Karpas-422 (cell line): ENCODE measurements around the gene HMMR. TPM values are rescaled to one million over a fixed set of nuclear protein-coding genes. Genes with fewer than 3 reads are reported as not detected.

ENCODE experiments used
- DNase-seq: peaks from one replicate; pipeline ENCODE4 v3.0.0-alpha.2; 2015
- H2AFZ ChIP-seq: fragments of 200-600 bp; sonication (generic); 2 replicates; pipeline ENCODE4 v1.6.1; 2014; ENCODE audit warnings: antibody characterized with exemption, low read length, mixed read lengths
- H3K27ac ChIP-seq: fragments of 200-600 bp; sonication (generic); 2 replicates; pipeline ENCODE4 v1.5.1; 2014; ENCODE audit warnings: mild to moderate bottlenecking, low read length, moderate library complexity
- H3K27me3 ChIP-seq: fragments of 200-600 bp; sonication (generic); 2 replicates; pipeline ENCODE4 v1.6.1; 2014; ENCODE audit warnings: low read length, mixed read lengths
- H3K36me3 ChIP-seq: fragments of 200-600 bp; sonication (generic); 2 replicates; pipeline ENCODE4 v1.6.1; 2014; ENCODE audit warnings: low read length, mixed read lengths; ENCODE audit not compliant: insufficient read depth
- H3K4me1 ChIP-seq: fragments of 200-600 bp; sonication (generic); 2 replicates; pipeline ENCODE4 v1.6.1; 2014; ENCODE audit warnings: mild to moderate bottlenecking, low read length, mixed read lengths
- H3K4me2 ChIP-seq: fragments of 200-600 bp; sonication (generic); 2 replicates; pipeline ENCODE4 v1.6.1; 2014; ENCODE audit warnings: low read length, low read depth, mild to moderate bottlenecking; ENCODE audit not compliant: poor library complexity, severe bottlenecking
- H3K4me3 ChIP-seq: fragments of 200-600 bp; sonication (generic); 2 replicates; pipeline ENCODE4 v1.5.1; 2014; ENCODE audit warnings: mild to moderate bottlenecking, antibody characterized with exemption, low read length, mixed read lengths
- H3K79me2 ChIP-seq: fragments of 200-600 bp; sonication (generic); 2 replicates; pipeline ENCODE4 v1.6.1; 2014; ENCODE audit warnings: mild to moderate bottlenecking, low read length, mixed read lengths
- H3K9ac ChIP-seq: fragments of 200-600 bp; sonication (generic); 2 replicates; pipeline ENCODE4 v1.6.0; 2014; ENCODE audit warnings: low read length
- H3K9me2 ChIP-seq: fragments of 200-600 bp; sonication (generic), shearing (Covaris generic); replicated peaks from 2 replicates; pipeline ENCODE4 v1.6.0; 2014; ENCODE audit warnings: mild to moderate bottlenecking, low read length, moderate library complexity; ENCODE audit not compliant: insufficient read depth
- H3K9me3 ChIP-seq: fragments of 300-700, 200-600 bp; sonication (generic); 2 replicates; pipeline ENCODE4 v1.6.1; 2014; ENCODE audit warnings: low read length, mixed read lengths
- H4K20me1 ChIP-seq: fragments of 200-600 bp; sonication (generic); 2 replicates; pipeline ENCODE4 v1.6.1; 2014; ENCODE audit warnings: mild to moderate bottlenecking, antibody characterized with exemption, low read length, low read depth; ENCODE audit not compliant: insufficient read depth
- total RNA-seq: library from RNA; depleted of rRNA; stranded (reverse); fragments of >200 nt; shearing (Covaris generic); gene quantifications from 2 replicates; pipeline ENCODE4 v1.2.3, GENCODE V29; 2014; ENCODE audit warnings: low replicate concordance

The HMMR gene
- total RNA-seq, 1 experiment from 2014 or later: 80.5 TPM

DNA sequence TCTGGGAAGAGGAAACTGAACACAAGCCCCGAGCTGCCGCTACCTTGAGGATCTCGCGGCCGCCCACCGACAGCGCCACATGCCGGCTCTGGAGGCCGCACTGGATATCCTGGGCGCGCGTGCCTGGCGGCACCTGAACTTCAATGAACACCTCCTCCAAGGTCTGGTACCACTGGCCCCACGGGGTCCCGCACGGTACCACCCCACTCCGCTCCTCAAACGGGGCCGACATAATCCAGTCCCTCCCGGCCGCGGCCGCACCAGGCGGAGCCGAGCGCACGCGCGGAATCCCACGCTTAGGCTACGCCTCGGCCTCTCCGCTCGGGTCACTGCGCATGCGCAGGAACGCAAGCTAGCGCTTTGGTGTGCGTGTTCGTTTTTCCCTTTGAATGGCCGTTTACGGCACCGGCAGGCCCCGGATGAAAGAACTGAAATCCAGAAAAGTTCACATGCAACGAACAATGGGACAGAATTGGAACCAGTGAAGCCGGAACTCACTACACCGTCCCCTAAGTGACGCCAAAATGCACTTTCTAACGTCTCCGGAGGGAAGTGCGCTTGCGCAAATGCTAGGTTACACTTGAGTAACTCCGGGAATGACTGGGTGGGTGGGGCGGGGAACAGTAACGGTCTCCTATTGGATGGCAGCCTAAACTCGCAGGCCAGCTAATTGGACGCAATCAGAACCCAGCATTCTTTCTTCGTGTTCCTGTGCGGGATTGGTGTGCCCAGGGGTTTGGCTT lies 442 bp upstream of the HMMR start, which contains the start of gene NUDCD2:
TSS of gene NUDCD2 (minus strand) at position 284 of the 743 bp plus-strand sequence. CDS start at position 232, 52 bp downstream.
- H3K9ac ChIP-seq: peak within 1 kb of the TSS; percentile 91
- peaks cover 38% of the 10 kb centered on the region for H3K36me3 ChIP-seq
- peaks cover 39% of the 10 kb centered on the region for H3K4me1 ChIP-seq
- peak within 1 kb of the TSS; percentile 89 for H3K4me3 ChIP-seq
- peak within 1 kb of the TSS; percentile 91 for H3K27ac ChIP-seq
- peaks cover 89% of the 10 kb centered on the region for H3K79me2 ChIP-seq
- DNase-seq: peak; percentile 98
- no peaks in the 10 kb centered on the region for H4K20me1 ChIP-seq
- H2AFZ ChIP-seq: peak within 1 kb of the TSS; percentile 84; the same call in 1 of the 2 replicates
- no peaks in the 10 kb centered on the region for H3K9me3 ChIP-seq
- H3K4me2 ChIP-seq: peak within 1 kb of the TSS; percentile 96
- no peaks in the 10 kb centered on the region for H3K9me2 ChIP-seq
- no peaks in the 10 kb centered on the region for H3K27me3 ChIP-seq

- no peak overlapping the region for H3K9ac ChIP-seq
- H3K27ac ChIP-seq: peak overlapping the region; percentile 10; the same call in 1 of the 2 replicates
- no peaks in the 10 kb centered on the region for H4K20me1 ChIP-seq
- H3K4me2 ChIP-seq: peak overlapping the region; percentile 69
- H3K4me1 ChIP-seq: peaks cover 27% of the 10 kb centered on the region
- H3K9me2 ChIP-seq: no peaks in the 10 kb centered on the region
- no peaks in the 10 kb centered on the region for H3K9me3 ChIP-seq
- no peaks in the 10 kb centered on the region for H3K27me3 ChIP-seq
- H2AFZ ChIP-seq: no peak overlapping the region
- no peak for DNase-seq
- H3K36me3 ChIP-seq: peaks cover 35% of the 10 kb centered on the region; the same call in 1 of the 2 replicates
- no peak overlapping the region for H3K4me3 ChIP-seq
- peaks cover 84% of the 10 kb centered on the region for H3K79me2 ChIP-seq
These were observed 2.6 kb downstream of the HMMR start for GRCh38 chr5:163463063-163463435.

DNA sequence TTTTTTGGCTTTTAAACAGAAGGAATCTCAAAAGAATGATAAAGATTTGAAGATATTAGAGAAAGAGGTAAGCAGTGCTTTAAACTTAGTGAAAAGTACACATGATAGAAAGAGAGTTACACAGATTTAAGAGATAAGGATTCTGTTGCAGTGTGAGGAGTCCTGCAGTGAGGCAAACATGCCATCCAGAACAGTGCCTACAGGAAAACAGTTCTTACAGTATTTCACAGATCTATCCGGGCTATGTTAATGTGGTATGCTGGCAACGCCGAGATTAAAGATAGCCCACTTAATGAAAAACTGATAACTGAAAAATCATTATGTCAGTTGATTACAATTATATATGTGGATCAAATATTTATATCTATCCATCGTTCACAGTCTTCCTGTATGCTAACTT lies 7.2 kb downstream of the HMMR start:
- H3K36me3 ChIP-seq: peaks cover 70% of the 10 kb centered on the region; the same call in 1 of the 2 replicates
- H3K9ac ChIP-seq: no peak overlapping the region
- no peaks in the 10 kb centered on the region for H4K20me1 ChIP-seq
- no peak overlapping the region for H3K27ac ChIP-seq
- H3K4me2 ChIP-seq: no peak overlapping the region
- peaks cover 8% of the 10 kb centered on the region for H3K4me1 ChIP-seq
- no peak for DNase-seq
- H2AFZ ChIP-seq: no peak overlapping the region
- no peaks in the 10 kb centered on the region for H3K27me3 ChIP-seq
- peaks cover 61% of the 10 kb centered on the region for H3K79me2 ChIP-seq
- H3K9me2 ChIP-seq: no peaks in the 10 kb centered on the region
- H3K9me3 ChIP-seq: no peaks in the 10 kb centered on the region
- no peak overlapping the region for H3K4me3 ChIP-seq

GRCh38 chr5:163473635-163474243 lies 13.3 kb downstream of the HMMR start:
- DNase-seq: peak; percentile 52
- Histone ChIP-seq H3K36me3 (peaks cover 87% of the 10 kb centered on the region; the same call in 1 of the 2 replicates), H4K20me1 (no peaks in the 10 kb centered on the region)

DNA sequence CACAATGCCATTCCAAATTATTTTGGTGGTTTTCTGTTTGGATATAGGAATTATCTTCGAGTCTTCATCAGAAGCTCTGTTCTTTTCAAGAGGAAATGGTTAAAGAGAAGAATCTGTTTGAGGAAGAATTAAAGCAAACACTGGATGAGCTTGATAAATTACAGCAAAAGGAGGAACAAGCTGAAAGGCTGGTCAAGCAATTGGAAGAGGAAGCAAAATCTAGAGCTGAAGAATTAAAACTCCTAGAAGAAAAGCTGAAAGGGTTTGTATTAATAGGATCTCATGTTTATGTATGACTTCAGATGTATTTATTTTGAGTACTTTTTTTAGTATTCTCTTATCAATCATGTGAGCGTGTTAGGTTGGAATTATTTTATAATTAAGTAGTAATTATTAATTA lies 15.0 kb downstream of the HMMR start:
- no peak overlapping the region for H2AFZ ChIP-seq
- peaks cover 23% of the 10 kb centered on the region; the same call in 1 of the 2 replicates for H3K79me2 ChIP-seq
- H3K36me3 ChIP-seq: peaks cover 92% of the 10 kb centered on the region

More at GRCh38 chr5:163473635-163474243, 13.3 kb downstream of the HMMR start:
- H3K27ac ChIP-seq: no peak overlapping the region
- no peaks in the 10 kb centered on the region for H3K9me2 ChIP-seq
- H3K4me2 ChIP-seq: no peak overlapping the region
- H3K27me3 ChIP-seq: no peaks in the 10 kb centered on the region
- H3K79me2 ChIP-seq: peaks cover 17% of the 10 kb centered on the region; the same call in 1 of the 2 replicates
- no peaks in the 10 kb centered on the region for H3K9me3 ChIP-seq
- H3K4me3 ChIP-seq: no peak overlapping the region
- H3K4me1 ChIP-seq: no peaks in the 10 kb centered on the region
- no peak overlapping the region for H3K9ac ChIP-seq
- H2AFZ ChIP-seq: no peak overlapping the region

DNA sequence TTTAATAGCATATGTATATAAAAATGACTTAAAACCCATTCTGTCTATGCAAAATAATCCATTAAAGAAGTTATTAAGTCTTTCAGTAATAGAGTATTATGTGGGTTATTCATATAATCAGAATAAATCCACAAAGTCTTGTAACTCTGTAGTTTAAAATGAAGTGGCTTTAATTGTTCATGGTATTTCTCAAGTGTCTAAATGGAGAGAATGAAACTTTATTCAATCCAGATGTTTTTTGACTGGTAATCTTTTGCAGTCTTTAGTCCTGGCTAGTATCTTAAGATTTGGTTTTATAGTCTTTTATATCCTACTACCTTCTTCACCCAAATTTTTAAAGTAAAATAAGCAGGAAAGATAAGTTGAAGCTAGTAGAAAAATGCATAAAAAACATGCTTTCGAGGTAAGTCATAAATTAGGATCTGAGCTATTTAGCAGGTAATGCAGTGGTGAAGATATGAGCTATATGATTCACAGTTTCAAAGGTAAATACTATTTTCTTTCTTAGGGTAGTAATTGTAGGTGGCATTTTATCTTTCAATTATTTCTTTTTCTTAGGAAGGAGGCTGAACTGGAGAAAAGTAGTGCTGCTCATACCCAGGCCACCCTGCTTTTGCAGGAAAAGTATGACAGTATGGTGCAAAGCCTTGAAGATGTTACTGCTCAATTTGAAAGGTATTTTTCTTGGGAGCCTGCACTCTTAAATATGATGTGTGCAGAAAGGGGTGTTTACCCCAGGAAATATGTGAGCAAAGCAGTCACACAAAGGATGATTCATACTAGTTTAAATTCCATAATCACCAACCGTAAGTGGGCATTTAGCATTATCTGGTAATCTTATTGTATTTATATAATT lies 17.9 kb downstream of the HMMR start:
- no peaks in the 10 kb centered on the region for H3K27me3 ChIP-seq
- no peak overlapping the region for H3K9ac ChIP-seq
- H3K4me1 ChIP-seq: no peaks in the 10 kb centered on the region
- no peak overlapping the region for H3K27ac ChIP-seq
- no peak overlapping the region for H3K4me2 ChIP-seq
- no peak overlapping the region for H3K4me3 ChIP-seq
- H3K36me3 ChIP-seq: peaks cover 89% of the 10 kb centered on the region
- H3K9me3 ChIP-seq: no peaks in the 10 kb centered on the region
- peaks cover 21% of the 10 kb centered on the region; the same call in 1 of the 2 replicates for H3K79me2 ChIP-seq
- H3K9me2 ChIP-seq: no peaks in the 10 kb centered on the region
- no peak for DNase-seq
- no peak overlapping the region for H2AFZ ChIP-seq
- no peaks in the 10 kb centered on the region for H4K20me1 ChIP-seq

More for the DNA sequence above, 15.0 kb downstream of the HMMR start:
- no peak overlapping the region for H3K27ac ChIP-seq
- H3K27me3 ChIP-seq: no peaks in the 10 kb centered on the region
- DNase-seq: no peak
- no peaks in the 10 kb centered on the region for H4K20me1 ChIP-seq
- H3K9ac ChIP-seq: no peak overlapping the region
- H3K9me3 ChIP-seq: no peaks in the 10 kb centered on the region
- no peaks in the 10 kb centered on the region for H3K9me2 ChIP-seq
- no peak overlapping the region for H3K4me2 ChIP-seq
- no peak overlapping the region for H3K4me3 ChIP-seq
- no peaks in the 10 kb centered on the region for H3K4me1 ChIP-seq

GRCh38 chr5:163478982-163479271 lies 18.5 kb downstream of the HMMR start:
- Histone ChIP-seq H3K27ac (no peak overlapping the region), H3K79me2 (peaks cover 26% of the 10 kb centered on the region; the same call in 1 of the 2 replicates), H4K20me1 (no peaks in the 10 kb centered on the region), H3K36me3 (peaks cover 90% of the 10 kb centered on the region), H3K4me2 (no peak overlapping the region), H3K4me1 (no peaks in the 10 kb centered on the region), H3K9me3 (no peaks in the 10 kb centered on the region), H3K27me3 (no peaks in the 10 kb centered on the region), H3K9me2 (no peaks in the 10 kb centered on the region), H2AFZ (no peak overlapping the region), H3K4me3 (no peak overlapping the region), H3K9ac (no peak overlapping the region)
- no peak for DNase-seq
